ENCODE data around the gene RASSF8. TPM values are rescaled to one million over a fixed set of nuclear protein-coding genes. Genes with fewer than 3 reads are reported as not detected.
A peak's percentile ranks its signal among the peaks of the same experiment; 100 is the strongest.

The RASSF8 gene
- total RNA-seq, 1 experiment from 2014 or later, result 26.5 TPM

DNA sequence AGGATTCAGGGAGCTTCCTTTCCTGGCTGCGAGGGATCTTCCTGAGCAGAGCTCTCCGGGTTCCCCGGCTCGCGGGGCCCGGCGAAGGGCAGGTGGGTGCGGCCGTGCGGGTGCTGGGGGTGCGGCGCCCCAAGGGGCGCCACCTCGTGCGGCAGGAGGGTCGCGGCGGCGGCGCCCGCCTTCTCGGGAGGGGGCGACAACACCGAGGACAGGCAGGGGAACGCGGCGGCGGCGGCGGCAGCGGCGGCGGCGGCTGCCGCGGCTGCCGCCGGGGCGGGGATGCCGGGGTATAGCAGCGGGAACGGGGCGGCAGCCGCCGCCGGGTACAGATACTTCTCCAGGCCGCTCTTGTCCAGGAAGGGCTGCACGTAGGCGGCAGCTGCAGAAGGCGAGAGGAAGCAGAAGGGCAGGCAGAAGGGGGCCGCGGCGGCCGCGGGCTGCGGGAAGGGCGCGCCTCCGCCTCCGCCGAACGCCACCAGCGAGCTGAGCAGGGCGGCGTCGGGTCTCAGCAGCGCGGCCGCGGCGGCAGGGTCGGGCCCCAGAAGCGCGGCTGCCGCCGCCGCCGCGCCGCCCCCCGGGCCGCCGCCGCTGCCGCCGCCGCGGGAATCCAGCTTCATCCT, 163.7 kb downstream of the RASSF8 start:
- Histone ChIP-seq H3F3A (ENCODE audit: insufficient read depth, low read depth) (peaks cover 69% of the 10 kb centered on the region), H4K20me1 (ENCODE audit: insufficient read depth) (no peaks in the 10 kb centered on the region), H3K27me3 (ENCODE audit: insufficient read depth, low read depth) (no peaks in the 10 kb centered on the region), H3K79me2 (ENCODE audit: low read depth) (peaks cover 68% of the 10 kb centered on the region), H3K9me2 (ENCODE audit: insufficient read depth) (no peaks in the 10 kb centered on the region), H3K4me1 (replicated peaks; ENCODE audit: insufficient read depth) (peaks cover 48% of the 10 kb centered on the region), H3K36me3 (ENCODE audit: low read depth) (peaks cover 15% of the 10 kb centered on the region), H3K27ac (peak overlapping the region; percentile 97), H3K9me3 (ENCODE audit: insufficient read depth, low read depth) (no peaks in the 10 kb centered on the region), H3K4me2 (peak overlapping the region; percentile 99), H3K4me3 (peak overlapping the region; percentile 87), H2AFZ (peak overlapping the region; percentile 18; the same call in 1 of the 2 replicates)
- BruUV-seq (replicated peaks), result no TSS peak
- TF ChIP-seq, protein P1, sequence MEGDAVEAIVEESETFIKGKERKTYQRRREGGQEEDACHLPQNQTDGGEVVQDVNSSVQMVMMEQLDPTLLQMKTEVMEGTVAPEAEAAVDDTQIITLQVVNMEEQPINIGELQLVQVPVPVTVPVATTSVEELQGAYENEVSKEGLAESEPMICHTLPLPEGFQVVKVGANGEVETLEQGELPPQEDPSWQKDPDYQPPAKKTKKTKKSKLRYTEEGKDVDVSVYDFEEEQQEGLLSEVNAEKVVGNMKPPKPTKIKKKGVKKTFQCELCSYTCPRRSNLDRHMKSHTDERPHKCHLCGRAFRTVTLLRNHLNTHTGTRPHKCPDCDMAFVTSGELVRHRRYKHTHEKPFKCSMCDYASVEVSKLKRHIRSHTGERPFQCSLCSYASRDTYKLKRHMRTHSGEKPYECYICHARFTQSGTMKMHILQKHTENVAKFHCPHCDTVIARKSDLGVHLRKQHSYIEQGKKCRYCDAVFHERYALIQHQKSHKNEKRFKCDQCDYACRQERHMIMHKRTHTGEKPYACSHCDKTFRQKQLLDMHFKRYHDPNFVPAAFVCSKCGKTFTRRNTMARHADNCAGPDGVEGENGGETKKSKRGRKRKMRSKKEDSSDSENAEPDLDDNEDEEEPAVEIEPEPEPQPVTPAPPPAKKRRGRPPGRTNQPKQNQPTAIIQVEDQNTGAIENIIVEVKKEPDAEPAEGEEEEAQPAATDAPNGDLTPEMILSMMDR (conservative IDR thresholded peaks at IDR 0.05), result no peak
- TF ChIP-seq EZH2 (IDR thresholded peaks at IDR 0.05; ENCODE audit: low read depth), result no peak
- peak in 1 of 2 experiments; percentile 44 for DNase-seq
- intact Hi-C loops (cut with micrococcal nuclease; ENCODE audit: unreplicated experiment), result loop anchor here (2.0 to 5.0 kb wide), 3 partner anchors 370 to 580 kb away; no protein-coding TSS in a partner anchor
- POLR2A ChIA-PET (ENCODE audit: unreplicated experiment), result interaction anchor here (0.6 to 0.8 kb wide), 3 partner anchors 21 to 661 kb away, joined by 3 to 24 read pairs (median 8); no protein-coding TSS in a partner anchor
- CTCF ChIA-PET, result interaction anchor here (0.5 to 1.4 kb wide), 10 partner anchors 31 to 793 kb away, joined by 3 to 18 read pairs (median 4); no protein-coding TSS in a partner anchor

DNA sequence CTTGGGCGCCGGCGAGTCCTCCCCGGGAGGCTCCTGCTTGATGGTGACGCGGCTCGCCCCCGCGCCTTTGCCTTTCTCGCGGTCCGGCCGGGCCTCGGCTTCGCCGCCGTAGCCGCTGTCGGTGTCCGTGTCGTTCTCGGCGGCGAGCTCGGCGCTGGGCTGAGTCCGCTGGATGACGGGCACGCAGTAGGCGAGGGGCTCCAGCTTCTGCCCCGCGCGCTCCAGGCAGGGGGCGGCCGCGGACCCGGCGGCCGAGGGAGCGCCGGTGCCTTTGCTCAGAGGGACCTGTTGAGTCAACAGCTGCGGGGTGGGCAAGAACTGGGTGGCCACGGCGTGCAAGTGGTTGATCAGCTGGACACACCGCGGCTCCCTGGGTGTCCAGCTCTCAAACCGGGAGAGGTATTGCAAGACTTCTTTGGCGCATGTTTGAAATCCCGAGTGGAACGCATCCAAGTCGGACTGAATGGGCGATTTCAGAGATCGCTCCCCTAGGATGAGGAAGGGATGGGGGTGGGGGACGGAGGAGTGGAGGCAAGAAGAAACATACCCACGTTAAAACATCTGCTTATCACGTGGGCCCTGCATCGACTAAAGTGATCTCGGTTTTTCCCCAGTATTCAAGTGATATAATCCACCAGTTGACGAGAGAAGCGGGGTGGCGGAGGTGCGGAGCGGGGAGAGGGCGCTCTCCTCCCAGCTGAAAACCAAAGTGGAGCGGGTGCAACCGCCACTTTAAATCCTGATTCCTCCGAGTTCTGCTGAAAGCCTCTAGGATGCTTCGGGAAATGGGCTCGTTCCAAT, 164.4 kb downstream of the RASSF8 start:
- TF ChIP-seq, protein P1 (conservative IDR thresholded peaks at IDR 0.05), result peak; percentile 28; the same call in 1 of the 2 replicates
- TF ChIP-seq EZH2 (IDR thresholded peaks at IDR 0.05; ENCODE audit: low read depth), result no peak
- CTCF ChIA-PET, result interaction anchor here (0.5 to 1.3 kb wide), 8 partner anchors 31 to 372 kb away, joined by 3 to 14 read pairs (median 4); no protein-coding TSS in a partner anchor
- H4K20me1 ChIP-seq (ENCODE audit: insufficient read depth), result no peaks in the 10 kb centered on the region
- H3K9me2 ChIP-seq (ENCODE audit: insufficient read depth), result no peaks in the 10 kb centered on the region
- intact Hi-C loops (cut with micrococcal nuclease; ENCODE audit: unreplicated experiment), result loop anchor here (1.0 to 5.0 kb wide), 5 partner anchors 279 to 579 kb away; no protein-coding TSS in a partner anchor
- peaks cover 74% of the 10 kb centered on the region for H3K79me2 ChIP-seq (ENCODE audit: low read depth)
- peak overlapping the region; percentile 97 for H3K27ac ChIP-seq
- peak overlapping the region; percentile 41; the same call in 1 of the 2 replicates for H2AFZ ChIP-seq
- POLR2A ChIA-PET (ENCODE audit: unreplicated experiment), result interaction anchor here (0.5 to 0.8 kb wide), 4 partner anchors 22 to 661 kb away, joined by 3 to 24 read pairs (median 7); no protein-coding TSS in a partner anchor
- peaks cover 69% of the 10 kb centered on the region for H3F3A ChIP-seq (ENCODE audit: insufficient read depth, low read depth)
- peak; percentile 61 to 63 for DNase-seq
- H3K4me1 ChIP-seq (replicated peaks; ENCODE audit: insufficient read depth), result peaks cover 48% of the 10 kb centered on the region
- BruUV-seq (replicated peaks), result no TSS peak
- H3K9me3 ChIP-seq (ENCODE audit: insufficient read depth, low read depth), result no peaks in the 10 kb centered on the region
- no peaks in the 10 kb centered on the region for H3K27me3 ChIP-seq (ENCODE audit: insufficient read depth, low read depth)
- H3K4me2 ChIP-seq, result peak overlapping the region; percentile 99
- H3K36me3 ChIP-seq (ENCODE audit: low read depth), result peaks cover 15% of the 10 kb centered on the region
- H3K4me3 ChIP-seq, result peak overlapping the region; percentile 87

DNA sequence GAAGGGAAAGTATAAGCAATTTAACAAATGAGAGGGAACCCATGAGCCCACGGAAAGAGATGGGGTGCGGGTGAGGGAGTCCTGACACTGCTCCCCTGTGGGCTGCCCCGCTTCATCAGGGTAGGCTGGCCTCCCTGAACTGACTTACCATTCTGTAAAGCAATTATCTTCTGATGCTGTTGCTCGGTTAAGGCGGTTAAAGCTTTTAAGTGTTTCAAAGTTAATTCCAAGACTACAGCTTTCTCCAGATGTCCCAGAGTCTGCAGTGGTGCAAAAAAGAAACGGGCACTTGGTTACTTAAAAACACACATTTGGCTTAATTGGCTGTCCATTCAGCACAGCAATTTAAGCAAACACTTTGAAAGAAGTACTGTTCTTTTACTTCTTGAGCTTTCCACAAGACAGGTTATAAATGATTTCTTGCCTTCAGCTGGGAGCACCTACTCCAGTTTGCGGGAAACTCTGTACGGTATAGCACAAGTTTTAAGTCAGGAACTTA, 165.0 kb downstream of the RASSF8 start:
- no peak for TF ChIP-seq EZH2 (IDR thresholded peaks at IDR 0.05; ENCODE audit: low read depth)
- TF ChIP-seq, protein P1 (conservative IDR thresholded peaks at IDR 0.05), result no peak; the same call in 1 of the 2 replicates
- peak overlapping the region; percentile 99 for H3K4me2 ChIP-seq
- H3K27me3 ChIP-seq (ENCODE audit: insufficient read depth, low read depth), result no peaks in the 10 kb centered on the region
- no TSS peak for BruUV-seq (replicated peaks)
- no peak for DNase-seq
- H3K79me2 ChIP-seq (ENCODE audit: low read depth), result peaks cover 70% of the 10 kb centered on the region
- peaks cover 48% of the 10 kb centered on the region for H3K4me1 ChIP-seq (replicated peaks; ENCODE audit: insufficient read depth)
- H3K9me3 ChIP-seq (ENCODE audit: insufficient read depth, low read depth), result no peaks in the 10 kb centered on the region
- intact Hi-C loops (cut with micrococcal nuclease; ENCODE audit: unreplicated experiment), result loop anchor here (1.0 to 5.0 kb wide), 5 partner anchors 279 to 579 kb away; no protein-coding TSS in a partner anchor
- no peaks in the 10 kb centered on the region for H4K20me1 ChIP-seq (ENCODE audit: insufficient read depth)
- peaks cover 68% of the 10 kb centered on the region for H3F3A ChIP-seq (ENCODE audit: insufficient read depth, low read depth)
- H3K36me3 ChIP-seq (ENCODE audit: low read depth), result peaks cover 15% of the 10 kb centered on the region
- no peaks in the 10 kb centered on the region for H3K9me2 ChIP-seq (ENCODE audit: insufficient read depth)
- peak overlapping the region; percentile 41; the same call in 1 of the 2 replicates for H2AFZ ChIP-seq
- peak overlapping the region; percentile 97 for H3K27ac ChIP-seq
- ChIA-PET CTCF (interaction anchor here (0.7 to 1.3 kb wide), 4 partner anchors 46 to 148 kb away, joined by 3 to 14 read pairs (median 3); no protein-coding TSS in a partner anchor), POLR2A (ENCODE audit: unreplicated experiment) (interaction anchor here (0.6 kb wide), 1 partner anchor 279 kb away, joined by 3 read pairs; no protein-coding TSS in a partner anchor)
- peak overlapping the region; percentile 87 for H3K4me3 ChIP-seq

Data from PC-9 (cell line).